ENCODE data around the gene HEATR1.

GRCh38 chr1:236590553-236591150 lies 13.7 kb downstream of the HEATR1 start:
- no peak for TF ChIP-seq POLR2A (IDR thresholded peaks at IDR 0.05)
- TF ChIP-seq, protein P1, sequence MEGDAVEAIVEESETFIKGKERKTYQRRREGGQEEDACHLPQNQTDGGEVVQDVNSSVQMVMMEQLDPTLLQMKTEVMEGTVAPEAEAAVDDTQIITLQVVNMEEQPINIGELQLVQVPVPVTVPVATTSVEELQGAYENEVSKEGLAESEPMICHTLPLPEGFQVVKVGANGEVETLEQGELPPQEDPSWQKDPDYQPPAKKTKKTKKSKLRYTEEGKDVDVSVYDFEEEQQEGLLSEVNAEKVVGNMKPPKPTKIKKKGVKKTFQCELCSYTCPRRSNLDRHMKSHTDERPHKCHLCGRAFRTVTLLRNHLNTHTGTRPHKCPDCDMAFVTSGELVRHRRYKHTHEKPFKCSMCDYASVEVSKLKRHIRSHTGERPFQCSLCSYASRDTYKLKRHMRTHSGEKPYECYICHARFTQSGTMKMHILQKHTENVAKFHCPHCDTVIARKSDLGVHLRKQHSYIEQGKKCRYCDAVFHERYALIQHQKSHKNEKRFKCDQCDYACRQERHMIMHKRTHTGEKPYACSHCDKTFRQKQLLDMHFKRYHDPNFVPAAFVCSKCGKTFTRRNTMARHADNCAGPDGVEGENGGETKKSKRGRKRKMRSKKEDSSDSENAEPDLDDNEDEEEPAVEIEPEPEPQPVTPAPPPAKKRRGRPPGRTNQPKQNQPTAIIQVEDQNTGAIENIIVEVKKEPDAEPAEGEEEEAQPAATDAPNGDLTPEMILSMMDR (IDR thresholded peaks at IDR 0.05): no peak

Measured in testis (tissue), 2 donors.